IMR-90 (cell line): ENCODE measurements around the gene SLAMF6. TPM values are rescaled to one million over a fixed set of nuclear protein-coding genes. Genes with fewer than 3 reads are reported as not detected.

Experiments
- ATAC-seq: fragments of 200-7000 bp; cut with Tn5 transposase; 2 replicates; pipeline ENCODE4 v1.9.1; 2020; ENCODE audit warnings: low read depth, mild to moderate bottlenecking, moderate library complexity
- BruUV-seq: library from RNA; stranded (reverse); fragments of 400-500 nt; replicated peaks from 2 replicates; lab custom pipeline; 2021; lab: Mats Ljungman, UMichigan
- CTCF ChIA-PET: fragments of 300-600 bp; formaldehyde crosslinking; extraction: SDS; loops from one replicate; lab custom pipeline; 2021; ENCODE audit warnings: antibody characterized with exemption; lab: Yijun Ruan, JAX
- POLR2A ChIA-PET: fragments of 300-600 bp; sonication (Branson Sonifier 250); formaldehyde crosslinking; loops from one replicate; lab custom pipeline; 2022; ENCODE audit warnings: antibody characterized with exemption; ENCODE audit not compliant: unreplicated experiment; lab: Charles Lee
- DNase-seq: peaks from one replicate; pipeline ENCODE4 v3.0.0; 2013
- H2AFZ ChIP-seq: replicated peaks from 2 replicates; pipeline ENCODE3; 2013; ENCODE audit warnings: low read length, mild to moderate bottlenecking; ENCODE audit not compliant: poor library complexity
- H2AK5ac ChIP-seq: 2 replicates; pipeline ENCODE4 v1.6.1; 2013; ENCODE audit warnings: low read depth, low read length, inconsistent platforms
- H2AK9ac ChIP-seq: replicated peaks from 2 replicates; pipeline ENCODE3; 2013; ENCODE audit warnings: mild to moderate bottlenecking, low read depth, low read length, moderate library complexity; ENCODE audit not compliant: poor library complexity
- H2BK120ac ChIP-seq: 2 replicates; pipeline ENCODE4 v1.6.1; 2013; ENCODE audit warnings: low read depth, low read length, inconsistent platforms
- H2BK15ac ChIP-seq: 3 replicates; pipeline ENCODE4 v1.6.1; 2013; ENCODE audit warnings: low read depth, low read length, inconsistent platforms
- H2BK20ac ChIP-seq: 2 replicates; pipeline ENCODE4 v1.6.1; 2013; ENCODE audit warnings: low read depth, mild to moderate bottlenecking, inconsistent platforms, low read length, moderate library complexity
- H2BK5ac ChIP-seq: 2 replicates; pipeline ENCODE4 v1.6.1; 2013; ENCODE audit warnings: mild to moderate bottlenecking, low read depth, low read length, inconsistent platforms; ENCODE audit not compliant: poor library complexity, severe bottlenecking
- H3K14ac ChIP-seq: replicated peaks from 2 replicates; pipeline ENCODE4 v1.6.1; 2013; ENCODE audit warnings: low read depth, low read length, inconsistent platforms
- H3K18ac ChIP-seq: 2 replicates; pipeline ENCODE4 v1.6.1; 2013; ENCODE audit warnings: low read depth, low read length, control low read depth
- H3K23ac ChIP-seq: 2 replicates; pipeline ENCODE4 v1.6.1; 2013; ENCODE audit warnings: low read depth, low read length, inconsistent platforms
- H3K27ac ChIP-seq: 2 replicates; pipeline ENCODE4 v1.5.1; 2013; ENCODE audit warnings: mild to moderate bottlenecking, control low read depth, low read length; ENCODE audit not compliant: insufficient read depth
- H3K27me3 ChIP-seq: 2 replicates; pipeline ENCODE4 v1.6.1; 2013; ENCODE audit warnings: low read length; ENCODE audit not compliant: control insufficient read depth, insufficient read depth
- H3K36me3 ChIP-seq: 2 replicates; pipeline ENCODE4 v1.6.1; 2013; ENCODE audit warnings: low read length, mixed read lengths; ENCODE audit not compliant: control insufficient read depth, insufficient read depth
- H3K4ac ChIP-seq: 2 replicates; pipeline ENCODE4 v1.6.1; 2013; ENCODE audit warnings: low read depth, low read length, inconsistent platforms
- H3K4me1 ChIP-seq: 2 replicates; pipeline ENCODE4 v1.6.1; 2013; ENCODE audit warnings: low read length, mixed read lengths; ENCODE audit not compliant: control insufficient read depth, insufficient read depth
- H3K4me2 ChIP-seq: 2 replicates; pipeline ENCODE4 v1.6.1; 2013; ENCODE audit warnings: low read depth, mild to moderate bottlenecking, control low read depth, low read length, moderate library complexity
- H3K4me3 ChIP-seq: 2 replicates; pipeline ENCODE4 v1.5.1; 2013; ENCODE audit warnings: low read depth, mild to moderate bottlenecking, control low read depth, low read length, moderate library complexity; ENCODE audit not compliant: insufficient read depth
- H3K56ac ChIP-seq: 2 replicates; pipeline ENCODE4 v1.6.1; 2013; ENCODE audit warnings: low read length, inconsistent platforms; ENCODE audit not compliant: insufficient read depth; ENCODE audit errors: extremely low read depth
- H3K79me1 ChIP-seq, 2 experiments: 2 replicates each; pipeline ENCODE4 v1.6.1; 2013; ENCODE audit warnings: low read length in 2 of 2, inconsistent platforms in 1 of 2, low read depth in 1 of 2
- H3K9ac ChIP-seq: 2 replicates; pipeline ENCODE4 v1.6.1; 2013; ENCODE audit warnings: low read depth, low read length, control low read depth
- H3K9me1 ChIP-seq: 2 replicates; pipeline ENCODE4 v1.6.1; 2013; ENCODE audit warnings: low read length, inconsistent platforms; ENCODE audit not compliant: insufficient read depth
- H3K9me3 ChIP-seq: 2 replicates; pipeline ENCODE4 v1.6.1; 2013; ENCODE audit warnings: low read length; ENCODE audit not compliant: control insufficient read depth, insufficient read depth
- H4K20me1 ChIP-seq: 2 replicates; pipeline ENCODE4 v1.6.1; 2013; ENCODE audit warnings: low read length, inconsistent platforms; ENCODE audit not compliant: insufficient read depth
- H4K5ac ChIP-seq: 2 replicates; pipeline ENCODE4 v1.6.1; 2013; ENCODE audit warnings: mild to moderate bottlenecking, low read depth, low read length, control low read depth
- H4K8ac ChIP-seq, 2 experiments: 2 replicates each; pipeline ENCODE4 v1.6.1; 2013; ENCODE audit warnings: low read depth in 2 of 2, low read length in 2 of 2, control low read depth in 1 of 2, inconsistent platforms in 1 of 2
- H4K91ac ChIP-seq: 2 replicates; pipeline ENCODE4 v1.6.1; 2013; ENCODE audit warnings: low read depth, low read length, inconsistent platforms; ENCODE audit not compliant: insufficient read depth
- CEBPB ChIP-seq: IDR thresholded peaks from 2 replicates; pipeline ENCODE4 v1.6.1; 2012; ENCODE audit warnings: low read depth, low read length, improper control_type of control experiment
- NFE2L2 ChIP-seq: fragments of 150-350 bp; IDR thresholded peaks from 2 replicates; pipeline ENCODE4 v1.6.1; 2016; ENCODE audit warnings: low read depth, mild to moderate bottlenecking, low read length
- RAD21 ChIP-seq: IDR thresholded peaks from 2 replicates; pipeline ENCODE4 v1.6.1; 2012; ENCODE audit warnings: low read length, improper control_type of control experiment
- RCOR1 ChIP-seq: IDR thresholded peaks from 2 replicates; pipeline ENCODE4 v1.6.1; 2012; ENCODE audit warnings: mild to moderate bottlenecking, low read length, improper control_type of control experiment; ENCODE audit not compliant: insufficient replicate concordance
- WGBS, 2 experiments: methylation state at CpG; one replicate each; pipeline versions ENCODE4 v1.1.5 to v1.1.7; 2013; ENCODE audit warnings: missing lambda C conversion rate in 2 of 2; ENCODE audit not compliant: insufficient read length in 1 of 2; ENCODE audit errors: extremely low coverage in 2 of 2; 5-methylcytosine and 5-hydroxymethylcytosine counted together
- dilution Hi-C: fragments of 300-500 bp; cut with HindIII; formaldehyde crosslinking; loops from one replicate; pipeline ENCODE4 v1.14.3; 2018; ENCODE audit warnings: low sequenced_read_pairs; ENCODE audit not compliant: unreplicated experiment
- in situ Hi-C: fragments of 300-500 bp; cut with MboI; formaldehyde crosslinking; loops from 3 replicates; pipeline ENCODE4 v1.14.3; 2019; ENCODE audit warnings: low sequenced_read_pairs, inconsistent platforms, mixed read lengths
- intact Hi-C: fragments of 100-400 bp; cut with micrococcal nuclease; formaldehyde crosslinking; loops from 2 replicates; pipeline ENCODE4 v1.10.0; 2022
- polyA plus RNA-seq, 3 experiments: library from polyadenylated mRNA; depleted of rRNA; stranded (reverse); fragments of >200 nt; gene quantifications; 2 replicates each; pipeline ENCODE4 v1.2.3, GENCODE V29; 2012; ENCODE audit warnings: low replicate concordance in 1 of 3
- total RNA-seq: library from RNA; depleted of rRNA; stranded (reverse); fragments of >200 nt; gene quantifications from 2 replicates; pipeline ENCODE4 v1.2.3, GENCODE V29; 2012

The SLAMF6 gene
- total and polyA plus RNA-seq, 2 of the 4 experiments (the other 2 are of a cell fraction), result not detected

GRCh38 chr1:160483505-160484185 lies 39.4 kb downstream of the SLAMF6 start:
- in situ Hi-C loops (no loop called here), intact Hi-C loops (no loop called here), dilution Hi-C loops (no loop called here)
- Histone ChIP-seq H3K4me3 (no peak overlapping the region), H2AK9ac (no peak overlapping the region), H3K23ac (no peak overlapping the region), H3K14ac (no peak overlapping the region), H3K4ac (no peak overlapping the region), H2BK15ac (no peak overlapping the region), H3K9me1 (no peaks in the 10 kb centered on the region), H3K27ac (no peak overlapping the region), H2BK5ac (no peak overlapping the region), H2BK20ac (no peak overlapping the region), H3K36me3 (no peaks in the 10 kb centered on the region), H4K8ac (no peak overlapping the region), H4K5ac (no peak overlapping the region), H3K56ac (no peak overlapping the region), H3K4me2 (no peak overlapping the region), H3K18ac (no peak overlapping the region), H3K9me3 (no peaks in the 10 kb centered on the region), H3K4me1 (no peaks in the 10 kb centered on the region), H2AK5ac (no peak overlapping the region), H4K20me1 (no peaks in the 10 kb centered on the region), H3K79me1 (no peaks in the 10 kb centered on the region), H2BK120ac (no peak overlapping the region), H2AFZ (no peak overlapping the region), H3K9ac (no peak overlapping the region), H3K27me3 (no peaks in the 10 kb centered on the region), H4K91ac (no peak overlapping the region)
- ChIA-PET POLR2A (no interaction called here), CTCF (no interaction called here)
- WGBS, 2 experiments, result 40% methylated on average over 1 of the region's 2 CpGs; no CpG with 5 or more reads in 1 of the 2 experiments
- BruUV-seq, result no TSS peak
- ATAC-seq (no peak), DNase-seq (no peak)
- no peak for TF ChIP-seq CEBPB
- TF ChIP-seq NFE2L2, result no peak
- TF ChIP-seq RAD21, result no peak
- no peak for TF ChIP-seq RCOR1
